PC-9 (cell line): Measurements from ENCODE around the gene CLCN1. TPM values are rescaled to one million over a fixed set of nuclear protein-coding genes. Genes with fewer than 3 reads are reported as not detected.

Experiments used
- BruUV-seq: library from RNA; stranded (reverse); fragments of 400-500 nt; replicated peaks from 2 replicates; lab custom pipeline; 2021; lab: Mats Ljungman, UMichigan
- CTCF ChIA-PET: fragments of 300-600 bp; sonication (Branson Sonifier 250); formaldehyde crosslinking; loops from one replicate; lab custom pipeline; 2022; ENCODE audit warnings: antibody characterized with exemption; lab: Charles Lee
- POLR2A ChIA-PET: fragments of 300-600 bp; sonication (Branson Sonifier 250); formaldehyde crosslinking; loops from one replicate; lab custom pipeline; 2022; ENCODE audit warnings: antibody characterized with exemption; ENCODE audit not compliant: unreplicated experiment; lab: Charles Lee
- DNase-seq, 2 experiments: peaks; one replicate each; pipeline versions ENCODE4 v3.0.0 to v3.0.0-alpha.2; 2015 to 2022; ENCODE audit warnings: mixed read lengths in 1 of 2
- H2AFZ ChIP-seq: fragments of 200-600 bp; sonication (generic); 2 replicates; pipeline ENCODE4 v1.8.1; 2017; ENCODE audit warnings: antibody characterized with exemption
- H3F3A ChIP-seq: fragments of 200-600 bp; sonication (generic); 2 replicates; pipeline ENCODE4 v1.8.1; 2017; ENCODE audit warnings: antibody characterized with exemption, mild to moderate bottlenecking, low read depth; ENCODE audit not compliant: insufficient read depth
- H3K27ac ChIP-seq: fragments of 200-600 bp; sonication (generic); 2 replicates; pipeline ENCODE4 v1.6.1; 2016; ENCODE audit warnings: mixed run types
- H3K27me3 ChIP-seq: fragments of 200-600 bp; sonication (generic); 2 replicates; pipeline ENCODE4 v1.6.1; 2016; ENCODE audit warnings: low read depth, mixed run types; ENCODE audit not compliant: insufficient read depth
- H3K36me3 ChIP-seq: fragments of 200-600 bp; sonication (generic); 2 replicates; pipeline ENCODE4 v1.6.1; 2016; ENCODE audit warnings: low read depth, mixed run types
- H3K4me1 ChIP-seq: fragments of 200-600 bp; sonication (generic); replicated peaks from 2 replicates; pipeline ENCODE4 v1.6.1; 2016; ENCODE audit warnings: mixed run types; ENCODE audit not compliant: insufficient read depth
- H3K4me2 ChIP-seq: fragments of 200-600 bp; sonication (generic); 2 replicates; pipeline ENCODE4 v1.6.1; 2017; ENCODE audit warnings: mixed run types
- H3K4me3 ChIP-seq: fragments of 200-600 bp; sonication (generic); 2 replicates; pipeline ENCODE4 v1.6.1; 2016; ENCODE audit warnings: mixed run types
- H3K79me2 ChIP-seq: fragments of 200-600 bp; sonication (generic); 2 replicates; pipeline ENCODE4 v1.6.1; 2017; ENCODE audit warnings: low read depth, mixed run types
- H3K9me2 ChIP-seq: fragments of 200-600 bp; sonication (generic); 2 replicates; pipeline ENCODE4 v1.8.1; 2017; ENCODE audit warnings: mild to moderate bottlenecking; ENCODE audit not compliant: insufficient read depth
- H3K9me3 ChIP-seq: fragments of 200-600 bp; sonication (generic); 2 replicates; pipeline ENCODE4 v1.8.1; 2016; ENCODE audit warnings: low read depth; ENCODE audit not compliant: insufficient read depth
- H4K20me1 ChIP-seq: fragments of 200-600 bp; sonication (generic); 2 replicates; pipeline ENCODE4 v1.8.1; 2017; ENCODE audit not compliant: insufficient read depth
- EZH2 ChIP-seq: fragments of 200-600 bp; sonication (generic); IDR thresholded peaks from 2 replicates; pipeline ENCODE4 v1.8.0; 2017; ENCODE audit warnings: antibody characterized with exemption, low read depth
- intact Hi-C: fragments of 100-400 bp; cut with micrococcal nuclease; formaldehyde crosslinking; loops from one replicate; pipeline ENCODE4 v1.10.0; 2022; ENCODE audit not compliant: unreplicated experiment
- total RNA-seq: library from RNA; stranded (reverse); gene quantifications from 2 replicates; pipeline ENCODE4 v1.2.3, GENCODE V29; 2021
- TF ChIP-seq, protein P1 (sequence below): fragments of 200-600 bp; sonication (generic); conservative IDR thresholded peaks from 2 replicates; pipeline ENCODE4 v1.6.1; 2017; ENCODE audit warnings: mixed run types, antibody characterized with exemption, mild to moderate bottlenecking, moderate library complexity

CLCN1 gene
- total RNA-seq, 1 experiment from 2014 or later: not detected

DNA sequence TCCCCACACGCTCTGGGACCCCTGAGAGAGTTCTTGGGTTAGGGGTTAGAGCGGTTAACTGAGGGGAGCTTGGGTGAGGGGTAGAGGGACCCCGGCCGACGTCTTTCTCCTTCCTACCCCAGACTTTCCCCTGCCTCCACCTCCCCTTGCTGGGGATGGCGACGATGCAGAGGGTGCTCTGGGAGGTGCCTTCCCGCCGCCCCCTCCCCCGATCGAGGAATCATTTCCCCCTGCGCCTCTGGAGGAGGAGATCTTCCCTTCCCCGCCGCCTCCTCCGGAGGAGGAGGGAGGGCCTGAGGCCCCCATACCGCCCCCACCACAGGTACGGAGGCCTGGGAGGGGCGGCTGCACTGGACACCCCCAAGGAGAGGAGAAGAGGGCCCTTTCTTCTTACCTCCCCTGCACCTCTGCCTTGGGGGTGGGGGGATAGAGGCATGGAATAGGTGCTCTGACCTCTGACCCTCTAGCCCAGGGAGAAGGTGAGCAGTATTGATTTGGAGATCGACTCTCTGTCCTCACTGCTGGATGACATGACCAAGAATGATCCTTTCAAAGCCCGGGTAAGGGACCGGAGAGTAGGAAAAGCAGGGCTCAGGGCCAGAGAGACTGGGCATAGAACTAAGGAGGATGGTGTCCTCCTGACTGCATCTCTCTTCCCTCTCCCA, 66.3 kb downstream of the CLCN1 start:
- Histone ChIP-seq H3K36me3 (peaks cover 13% of the 10 kb centered on the region; the same call in 1 of the 2 replicates), H4K20me1 (peaks cover 46% of the 10 kb centered on the region)

DNA sequence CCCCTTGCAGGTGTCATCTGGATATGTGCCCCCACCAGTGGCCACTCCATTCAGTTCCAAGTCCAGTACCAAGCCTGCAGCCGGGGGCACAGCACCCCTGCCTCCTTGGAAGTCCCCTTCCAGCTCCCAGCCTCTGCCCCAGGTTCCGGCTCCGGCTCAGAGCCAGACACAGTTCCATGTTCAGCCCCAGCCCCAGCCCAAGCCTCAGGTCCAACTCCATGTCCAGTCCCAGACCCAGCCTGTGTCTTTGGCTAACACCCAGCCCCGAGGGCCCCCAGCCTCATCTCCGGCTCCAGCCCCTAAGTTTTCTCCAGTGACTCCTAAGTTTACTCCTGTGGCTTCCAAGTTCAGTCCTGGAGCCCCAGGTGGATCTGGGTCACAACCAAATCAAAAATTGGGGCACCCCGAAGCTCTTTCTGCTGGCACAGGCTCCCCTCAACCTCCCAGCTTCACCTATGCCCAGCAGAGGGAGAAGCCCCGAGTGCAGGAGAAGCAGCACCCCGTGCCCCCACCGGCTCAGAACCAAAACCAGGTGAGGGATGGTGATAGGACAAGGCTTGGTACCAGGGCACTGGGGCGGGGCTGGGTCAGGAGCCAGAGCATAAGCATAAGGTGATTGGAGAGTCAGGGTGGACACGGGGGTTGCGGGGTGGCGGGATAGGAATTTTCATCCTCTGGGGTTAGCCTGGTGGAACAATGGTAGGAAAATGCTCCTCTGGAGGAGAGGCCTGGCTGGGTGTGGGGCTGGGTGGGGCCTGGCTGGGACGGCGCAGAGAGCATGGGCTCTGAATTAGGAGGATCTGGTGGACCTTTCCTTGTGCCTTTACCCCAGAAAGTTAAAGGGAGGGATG, 67.1 kb downstream of the CLCN1 start:
- ChIA-PET CTCF (interaction anchor here (0.7 kb wide), 1 partner anchor 15 kb away, joined by 4 read pairs; no protein-coding TSS in a partner anchor), POLR2A (interaction anchor here (0.5 to 0.6 kb wide), 2 partner anchors 60 to 103 kb away, joined by 5 read pairs; no protein-coding TSS in a partner anchor)
- Histone ChIP-seq H3K9me3 (no peaks in the 10 kb centered on the region), H3K9me2 (no peaks in the 10 kb centered on the region), H3K36me3 (peaks cover 13% of the 10 kb centered on the region; the same call in 1 of the 2 replicates), H3K4me1 (peaks cover 26% of the 10 kb centered on the region), H3K27ac (no peak overlapping the region), H4K20me1 (peaks cover 54% of the 10 kb centered on the region), H3F3A (peaks cover 13% of the 10 kb centered on the region; the same call in 1 of the 2 replicates), H3K4me3 (peak overlapping the region; percentile 74), H3K27me3 (no peaks in the 10 kb centered on the region), H3K79me2 (peaks cover 64% of the 10 kb centered on the region), H2AFZ (no peak overlapping the region), H3K4me2 (peak overlapping the region; percentile 96)
- no TSS peak for BruUV-seq
- TF ChIP-seq, protein P1, sequence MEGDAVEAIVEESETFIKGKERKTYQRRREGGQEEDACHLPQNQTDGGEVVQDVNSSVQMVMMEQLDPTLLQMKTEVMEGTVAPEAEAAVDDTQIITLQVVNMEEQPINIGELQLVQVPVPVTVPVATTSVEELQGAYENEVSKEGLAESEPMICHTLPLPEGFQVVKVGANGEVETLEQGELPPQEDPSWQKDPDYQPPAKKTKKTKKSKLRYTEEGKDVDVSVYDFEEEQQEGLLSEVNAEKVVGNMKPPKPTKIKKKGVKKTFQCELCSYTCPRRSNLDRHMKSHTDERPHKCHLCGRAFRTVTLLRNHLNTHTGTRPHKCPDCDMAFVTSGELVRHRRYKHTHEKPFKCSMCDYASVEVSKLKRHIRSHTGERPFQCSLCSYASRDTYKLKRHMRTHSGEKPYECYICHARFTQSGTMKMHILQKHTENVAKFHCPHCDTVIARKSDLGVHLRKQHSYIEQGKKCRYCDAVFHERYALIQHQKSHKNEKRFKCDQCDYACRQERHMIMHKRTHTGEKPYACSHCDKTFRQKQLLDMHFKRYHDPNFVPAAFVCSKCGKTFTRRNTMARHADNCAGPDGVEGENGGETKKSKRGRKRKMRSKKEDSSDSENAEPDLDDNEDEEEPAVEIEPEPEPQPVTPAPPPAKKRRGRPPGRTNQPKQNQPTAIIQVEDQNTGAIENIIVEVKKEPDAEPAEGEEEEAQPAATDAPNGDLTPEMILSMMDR: no peak
- TF ChIP-seq EZH2: no peak
- intact Hi-C loops: loop anchor here (5.0 kb wide), 1 partner anchor 501 kb away; no protein-coding TSS in a partner anchor
- DNase-seq: no peak

More for the DNA sequence above, 66.3 kb downstream of the CLCN1 start:
- TSS peak; percentile 66 for BruUV-seq
- Histone ChIP-seq H3K9me2 (no peaks in the 10 kb centered on the region), H3K4me2 (peak overlapping the region; percentile 96), H3K27ac (no peak overlapping the region), H3K27me3 (no peaks in the 10 kb centered on the region), H3K4me1 (peaks cover 26% of the 10 kb centered on the region), H3K9me3 (no peaks in the 10 kb centered on the region), H3F3A (peaks cover 13% of the 10 kb centered on the region; the same call in 1 of the 2 replicates), H2AFZ (no peak overlapping the region), H3K79me2 (peaks cover 64% of the 10 kb centered on the region), H3K4me3 (peak overlapping the region; percentile 74)
- TF ChIP-seq, protein P1: no peak
- TF ChIP-seq EZH2: no peak
- intact Hi-C loops: loop anchor here (5.0 kb wide), 1 partner anchor 500 kb away; no protein-coding TSS in a partner anchor
- POLR2A ChIA-PET: interaction anchor here (0.5 kb wide), 1 partner anchor 103 kb away, joined by 5 read pairs; no protein-coding TSS in a partner anchor
- DNase-seq: no peak
- CTCF ChIA-PET: interaction anchor here (0.7 to 1.1 kb wide), 3 partner anchors 25 to 51 kb away, joined by 3 to 5 read pairs (median 3); partner anchors contain the start of gene EPHA1

DNA sequence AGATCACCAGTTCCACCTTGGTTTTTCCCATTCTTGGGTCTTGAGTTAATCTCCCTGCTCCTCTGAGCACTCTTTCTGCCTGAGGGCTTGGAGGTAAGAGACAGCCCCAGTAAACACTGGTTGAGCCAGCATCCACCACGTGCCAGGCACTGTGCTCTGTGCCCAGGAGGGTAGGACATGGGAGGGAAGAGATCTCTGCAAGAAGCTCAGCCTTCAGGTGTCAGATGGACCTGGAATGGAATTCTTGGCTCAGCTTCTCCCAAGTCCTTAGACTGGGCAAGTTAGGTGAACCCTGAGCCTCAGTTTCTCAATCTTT, 67.7 kb downstream of the CLCN1 start:
- intact Hi-C loops: loop anchor here (5.0 kb wide), 1 partner anchor 501 kb away; no protein-coding TSS in a partner anchor
- no peak overlapping the region for H2AFZ ChIP-seq
- POLR2A ChIA-PET: interaction anchor here (0.6 to 0.8 kb wide), 2 partner anchors 14 to 61 kb away, joined by 5 to 6 read pairs; no protein-coding TSS in a partner anchor
- H3K4me3 ChIP-seq: no peak overlapping the region
- no peaks in the 10 kb centered on the region for H3K9me2 ChIP-seq
- BruUV-seq: no TSS peak
- peaks cover 13% of the 10 kb centered on the region; the same call in 1 of the 2 replicates for H3F3A ChIP-seq
- DNase-seq: no peak
- H3K36me3 ChIP-seq: peaks cover 17% of the 10 kb centered on the region; the same call in 1 of the 2 replicates
- no peak for TF ChIP-seq EZH2
- TF ChIP-seq, protein P1: no peak
- no peaks in the 10 kb centered on the region for H3K27me3 ChIP-seq
- peaks cover 59% of the 10 kb centered on the region for H4K20me1 ChIP-seq
- no peak overlapping the region for H3K27ac ChIP-seq
- CTCF ChIA-PET: no interaction called here
- H3K4me2 ChIP-seq: 0 out of 2 replicates have a peak overlapping the region, but pooled peaks have one; percentile 96
- H3K79me2 ChIP-seq: peaks cover 64% of the 10 kb centered on the region
- peaks cover 26% of the 10 kb centered on the region for H3K4me1 ChIP-seq
- H3K9me3 ChIP-seq: no peaks in the 10 kb centered on the region
